Embryonic facial prominence (tissue), 1 donor: ENCODE data around the gene ABCC12.

Experiments
- DNase-seq: peaks from one replicate; pipeline ENCODE4 v3.0.0-alpha.2; 2016; ENCODE audit errors: extremely low spot score

Gene ABCC12

GRCh38 chr16:48132696-48133095 lies 23.1 kb downstream of the ABCC12 start:
- no peak for DNase-seq

GRCh38 chr16:48131201-48131935 lies 24.4 kb downstream of the ABCC12 start:
- no peak for DNase-seq

- no peak for DNase-seq
Observed at GRCh38 chr16:48129926-48130325, 25.9 kb downstream of the ABCC12 start.

GRCh38 chr16:48128769-48129168 lies 27.0 kb downstream of the ABCC12 start:
- no peak for DNase-seq

- no peak for DNase-seq
Observed at GRCh38 chr16:48126801-48127644, 28.8 kb downstream of the ABCC12 start.

GRCh38 chr16:48125888-48126287 lies 29.9 kb downstream of the ABCC12 start:
- no peak for DNase-seq

GRCh38 chr16:48124266-48124665 lies 31.5 kb downstream of the ABCC12 start:
- no peak for DNase-seq

GRCh38 chr16:48123104-48123788 lies 32.5 kb downstream of the ABCC12 start:
- no peak for DNase-seq

- DNase-seq: no peak
Observed at GRCh38 chr16:48121276-48121675, 34.5 kb downstream of the ABCC12 start.

GRCh38 chr16:48118841-48119240 lies 37.0 kb downstream of the ABCC12 start:
- no peak for DNase-seq

- no peak for DNase-seq
Observed at GRCh38 chr16:48117217-48118105, 38.3 kb downstream of the ABCC12 start.

- no peak for DNase-seq
Observed at GRCh38 chr16:48115299-48115698, 40.5 kb downstream of the ABCC12 start.

GRCh38 chr16:48114410-48114809 lies 41.4 kb downstream of the ABCC12 start:
- no peak for DNase-seq

GRCh38 chr16:48113471-48113870 lies 42.3 kb downstream of the ABCC12 start:
- DNase-seq: no peak

- no peak for DNase-seq
Observed at GRCh38 chr16:48113001-48113400, 42.8 kb downstream of the ABCC12 start.

- DNase-seq: no peak
Observed at GRCh38 chr16:48112600-48112999, 43.2 kb downstream of the ABCC12 start.

GRCh38 chr16:48110982-48111381 lies 44.8 kb downstream of the ABCC12 start:
- DNase-seq: no peak

- DNase-seq: no peak
Observed at GRCh38 chr16:48110000-48110399, 45.8 kb downstream of the ABCC12 start.

- DNase-seq: no peak
Observed at GRCh38 chr16:48109475-48109874, 46.3 kb downstream of the ABCC12 start.

GRCh38 chr16:48106446-48106845 lies 49.3 kb downstream of the ABCC12 start:
- no peak for DNase-seq
